Activated CD4-positive, CD25-positive, alpha-beta regulatory T cell treated with anti-CD3 and anti-CD28 coated beads, Interleukin-2, amount 50 U/mL, for 24 hours (primary cell): Measurements from ENCODE around the gene GRM4.
"Not testable (repeated sequence)": the region's sequence is repeated elsewhere in the genome, so short reads cannot be mapped to it uniquely, and the experiment has no call there.

Experiments
- ATAC-seq, 2 donors: fragments of 150-1000 bp; cut with Tn5 transposase; one replicate each; pipeline ENCODE4 v1.10.0; 2021; ENCODE audit warnings: mild to moderate bottlenecking in 1 of 2, moderate library complexity in 1 of 2

GRM4 gene

GRCh38 chr6:34146021-34146782 lies at the start of gene GRM4:
Gene GRM4 (minus strand): TSS chr6:34146087. CDS start chr6:34133496, 12,591 bp downstream.
- no peak for ATAC-seq

GRCh38 chr6:34194772-34195171 lies 48.9 kb upstream of the GRM4 start:
- ATAC-seq, result no peak

- no peak for ATAC-seq
These were observed 44.7 kb upstream of the GRM4 start for GRCh38 chr6:34190504-34191122.

GRCh38 chr6:34189806-34190503 lies 44.1 kb upstream of the GRM4 start:
- no peak for ATAC-seq

GRCh38 chr6:34184726-34185125 lies 38.8 kb upstream of the GRM4 start:
- ATAC-seq, result not testable (repeated sequence)

GRCh38 chr6:34182751-34183531 lies 37.1 kb upstream of the GRM4 start:
- peak; percentile 89 to 90 for ATAC-seq

- no peak for ATAC-seq
These were observed 36.0 kb upstream of the GRM4 start for GRCh38 chr6:34181908-34182307.

- ATAC-seq, result no peak
These were observed 33.3 kb upstream of the GRM4 start for GRCh38 chr6:34179106-34179720.

- no peak for ATAC-seq
These were observed 32.6 kb upstream of the GRM4 start for GRCh38 chr6:34178357-34179105.

GRCh38 chr6:34177181-34177591 lies 31.3 kb upstream of the GRM4 start:
- no peak for ATAC-seq

GRCh38 chr6:34176261-34177031 lies 30.6 kb upstream of the GRM4 start:
- ATAC-seq, result no peak

- ATAC-seq, result no peak
These were observed 29.0 kb upstream of the GRM4 start for GRCh38 chr6:34174846-34175399.

GRCh38 chr6:34172961-34173775 lies 27.3 kb upstream of the GRM4 start:
- ATAC-seq, result no peak

GRCh38 chr6:34170346-34170745 lies 24.5 kb upstream of the GRM4 start:
- no peak for ATAC-seq

GRCh38 chr6:34169897-34170296 lies 24.0 kb upstream of the GRM4 start:
- ATAC-seq, result no peak

- no peak for ATAC-seq
These were observed 16.1 kb upstream of the GRM4 start for GRCh38 chr6:34161857-34162515.

GRCh38 chr6:34159844-34160243 lies 14.0 kb upstream of the GRM4 start:
- no peak for ATAC-seq

- ATAC-seq, result no peak
These were observed 13.0 kb upstream of the GRM4 start for GRCh38 chr6:34158876-34159275.

- no peak for ATAC-seq
These were observed 12.0 kb upstream of the GRM4 start for GRCh38 chr6:34157851-34158250.
